Islet precursor cell (in vitro differentiated cells): ENCODE measurements around the gene HP1BP3.
A peak's percentile ranks its signal among the peaks of the same experiment; 100 is the strongest.
"Not testable (repeated sequence)": the region's sequence is repeated elsewhere in the genome, so short reads cannot be mapped to it uniquely, and the experiment has no call there.

Source experiments
- DNase-seq: peaks from one replicate; pipeline ENCODE4 v3.0.0-alpha.2; 2018

Gene HP1BP3

GRCh38 chr1:20726932-20727745 is 60.0 kb downstream of the HP1BP3 start:
- DNase-seq = peak; percentile 48

DNA sequence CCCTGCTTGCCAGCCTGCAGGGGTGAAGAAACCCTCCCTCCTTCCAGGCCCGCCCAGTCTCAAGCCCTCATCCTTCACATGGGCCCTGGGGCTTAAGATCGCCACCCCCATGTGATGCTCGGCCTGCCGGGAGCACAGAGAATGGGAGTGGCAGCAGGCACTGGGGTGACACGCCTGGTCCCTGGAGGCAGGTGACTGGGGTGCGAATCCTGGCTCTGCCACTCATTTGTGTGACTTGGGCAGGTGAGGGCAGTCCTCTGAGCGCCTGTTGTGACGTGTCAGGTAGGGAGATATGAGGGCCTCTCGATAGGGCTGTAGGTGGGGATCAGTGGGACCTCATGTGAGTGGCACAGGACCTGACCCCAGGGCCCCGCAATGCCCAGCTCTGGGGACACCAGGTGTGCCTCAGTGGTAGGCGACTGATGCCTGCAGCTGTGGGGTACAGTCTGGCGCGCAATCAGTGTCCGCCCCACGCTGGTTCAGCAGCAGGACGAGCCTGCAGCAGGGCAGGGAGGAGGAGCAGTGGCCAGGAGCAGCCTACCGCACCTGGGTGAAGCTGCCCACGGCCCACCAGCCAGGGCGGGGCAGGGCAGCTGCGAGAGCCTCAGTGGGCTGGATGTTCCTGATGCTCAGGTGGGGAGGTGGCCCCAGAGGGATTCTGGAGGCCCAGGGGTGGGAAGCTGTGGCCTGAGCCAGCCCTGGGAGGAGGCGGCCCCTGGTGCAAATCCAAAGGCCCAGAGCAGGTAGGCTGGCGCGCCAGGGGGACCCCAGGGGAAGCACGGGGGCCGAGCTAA is 60.8 kb downstream of the HP1BP3 start:
- peak; percentile 49 for DNase-seq

DNA sequence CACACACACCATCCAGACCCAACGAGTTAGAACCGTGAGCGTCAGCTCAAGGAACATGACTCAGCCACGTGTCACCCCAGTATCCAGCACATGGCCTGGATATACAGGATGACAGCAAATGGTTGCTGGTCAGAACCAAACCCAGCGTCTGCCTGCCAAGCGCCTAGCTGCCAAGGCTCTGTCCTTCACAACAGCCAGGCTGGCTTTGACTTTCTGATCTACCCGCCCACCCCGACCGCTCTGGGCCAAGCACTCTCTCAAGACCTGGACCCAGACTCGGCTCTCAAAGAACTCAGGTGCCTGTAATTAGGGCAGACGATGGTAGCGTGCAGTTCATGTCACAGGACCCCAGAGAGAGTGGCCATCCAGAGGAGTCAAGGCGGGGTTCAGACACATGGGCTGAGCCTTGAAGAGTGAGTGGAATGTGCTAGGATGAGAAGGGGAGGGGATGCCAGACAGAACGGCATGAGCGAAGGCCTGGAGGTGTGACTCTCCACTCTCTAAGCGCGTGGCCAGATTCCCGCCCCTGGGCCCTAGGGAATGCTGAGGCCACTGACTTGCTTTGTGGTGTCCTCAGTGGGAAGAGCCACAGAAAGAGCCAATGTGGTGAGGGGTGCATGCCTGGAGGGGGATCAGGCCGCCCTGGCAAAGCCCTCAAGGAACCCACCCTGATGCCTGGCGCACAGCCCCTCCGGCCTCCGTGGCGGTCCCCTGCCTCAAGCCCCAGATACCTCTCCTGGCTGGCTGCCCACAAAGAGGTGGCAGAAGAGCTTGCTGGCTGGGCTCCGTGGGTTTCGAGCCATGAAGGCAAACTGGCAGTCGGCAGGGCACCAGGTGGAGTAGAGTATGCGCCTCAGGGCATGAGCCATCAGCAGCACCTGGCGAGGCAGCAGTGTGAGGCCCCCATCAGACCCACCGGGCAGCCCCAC is 61.7 kb downstream of the HP1BP3 start:
- peak; percentile 60 for DNase-seq

- DNase-seq = peak; percentile 49
These were observed 62.5 kb downstream of the HP1BP3 start for GRCh38 chr1:20724364-20725188.

GRCh38 chr1:20723537-20724363 is 63.4 kb downstream of the HP1BP3 start:
- peak; percentile 50 for DNase-seq

DNA sequence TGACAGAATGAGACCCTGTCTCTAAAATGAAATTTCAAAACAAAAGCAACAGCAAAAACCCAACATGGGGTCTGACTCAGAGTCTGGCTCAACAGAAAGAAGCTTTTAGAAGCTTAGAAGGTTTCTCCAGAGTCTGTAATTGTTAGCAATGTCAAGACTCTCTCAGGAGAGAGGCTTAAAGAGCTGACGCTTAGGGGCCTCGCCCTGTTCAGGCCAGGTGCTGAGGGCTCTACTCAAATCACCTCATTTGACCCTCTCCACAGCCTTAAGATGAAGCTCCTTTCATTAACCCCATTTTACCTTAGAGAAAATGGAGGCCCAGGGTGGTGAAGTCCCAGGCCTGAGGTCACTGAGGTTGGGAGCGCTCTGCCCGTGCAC is 64.0 kb downstream of the HP1BP3 start:
- DNase-seq = no peak

GRCh38 chr1:20721117-20722061 is 65.7 kb downstream of the HP1BP3 start:
- DNase-seq = peak; percentile 43

DNA sequence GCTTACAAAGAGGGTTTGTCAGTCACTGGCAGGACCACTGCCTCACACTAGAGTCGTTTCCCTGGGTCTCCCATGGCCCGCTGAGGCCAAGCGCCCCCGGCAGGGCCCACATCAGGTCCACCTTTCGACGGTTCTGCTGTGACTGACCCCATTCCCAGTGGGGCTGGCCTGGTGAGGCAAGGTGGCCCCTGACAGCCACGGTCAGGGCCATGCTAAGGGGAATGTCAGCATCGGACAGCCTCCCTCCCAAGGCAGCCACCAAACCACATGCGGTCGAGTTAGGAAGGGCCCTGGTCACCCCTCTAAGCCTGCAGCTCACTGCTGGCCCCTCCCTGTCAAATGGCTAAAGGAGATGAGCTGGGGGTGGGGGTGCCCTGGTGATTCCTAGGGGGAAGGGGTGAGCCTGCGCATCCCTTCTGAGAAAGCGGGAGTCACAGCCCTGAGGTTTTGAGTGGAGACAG is 66.4 kb downstream of the HP1BP3 start:
- peak; percentile 41 for DNase-seq

DNA sequence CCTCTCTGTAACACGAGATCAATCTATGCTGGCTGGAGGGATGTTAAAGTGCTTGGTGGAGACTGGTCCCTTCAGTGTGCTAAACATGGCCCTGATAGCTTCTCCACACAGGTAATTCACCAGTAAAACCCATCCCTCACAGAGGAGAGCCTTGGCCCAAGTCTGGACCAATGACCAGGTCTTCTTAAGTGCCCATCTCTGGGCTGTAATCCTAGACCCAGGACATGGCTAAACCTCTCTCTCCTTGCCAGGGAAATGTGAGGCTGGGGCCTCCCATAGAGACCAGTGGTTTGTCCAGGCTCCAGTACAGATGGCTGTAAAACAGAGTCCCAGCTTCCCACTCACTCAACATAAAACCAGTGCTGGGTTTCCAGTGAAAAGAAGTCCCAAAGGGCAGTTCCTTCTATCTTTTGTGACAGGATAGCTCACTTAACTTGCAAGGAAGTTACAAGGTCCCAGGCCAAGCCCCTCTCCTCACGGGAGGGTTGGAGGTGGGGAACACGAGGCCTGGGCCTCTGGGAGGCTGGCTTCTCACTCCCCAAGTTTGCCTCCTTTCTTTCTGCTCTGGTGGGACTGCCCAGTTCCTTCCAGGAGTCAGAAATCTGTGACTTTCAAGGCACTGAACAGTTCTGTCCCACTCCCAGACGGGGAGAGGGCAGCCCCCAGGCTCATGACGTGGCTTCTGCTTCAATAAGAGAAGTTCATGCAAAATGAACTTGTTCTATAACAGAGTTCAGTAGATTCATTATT is 67.1 kb downstream of the HP1BP3 start:
- DNase-seq = peak; percentile 45

DNA sequence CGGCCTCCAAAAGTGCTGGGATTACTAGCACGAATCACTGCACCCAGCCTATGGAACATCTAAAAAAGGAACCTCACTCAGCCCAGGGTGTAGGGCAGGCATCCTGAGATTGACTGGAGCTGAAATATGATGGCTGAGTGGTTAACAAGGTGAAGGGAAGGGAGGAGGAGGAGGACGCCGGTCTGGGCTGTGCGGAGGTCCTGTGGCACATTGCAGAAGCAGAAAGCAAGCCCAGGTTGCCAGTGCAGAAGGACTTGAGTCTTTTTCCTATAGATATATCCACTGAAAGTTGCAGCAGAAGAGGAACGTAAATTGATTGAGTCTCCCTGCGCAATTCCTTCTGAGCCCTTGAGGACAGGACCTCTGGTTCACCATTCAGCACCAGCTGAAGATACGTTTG is 67.8 kb downstream of the HP1BP3 start:
- DNase-seq = no peak

GRCh38 chr1:20718343-20718882 is 68.7 kb downstream of the HP1BP3 start:
- not testable (repeated sequence) for DNase-seq

- peak; percentile 78 for DNase-seq
These were observed 69.4 kb downstream of the HP1BP3 start, which contains the start of gene KIF17 for GRCh38 chr1:20717452-20718342. Gene KIF17 (minus strand): TSS chr1:20718007. CDS start chr1:20717706, 301 bp downstream.

- no peak for DNase-seq
These were observed 70.9 kb downstream of the HP1BP3 start for GRCh38 chr1:20716232-20716631.

DNA sequence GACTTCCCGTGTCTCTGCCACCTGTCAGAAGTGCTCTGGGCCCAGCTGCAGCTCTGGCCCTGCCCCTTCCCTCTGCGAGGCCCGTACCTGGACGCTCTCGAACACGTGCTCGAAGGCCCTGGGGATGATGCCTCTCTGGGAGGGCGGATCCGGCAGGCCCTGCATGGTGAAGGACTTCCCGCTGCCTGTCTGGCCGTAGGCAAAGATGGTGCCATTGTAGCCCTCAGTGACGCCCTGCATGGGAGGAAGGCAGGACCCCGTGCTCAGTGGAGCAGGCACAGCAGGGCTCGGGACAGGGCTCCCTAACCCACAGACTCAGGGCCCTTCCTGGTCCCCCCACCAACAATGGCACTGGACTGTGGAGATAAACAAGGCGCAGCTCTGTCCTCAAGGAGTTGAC is 71.7 kb downstream of the HP1BP3 start:
- DNase-seq = no peak

DNA sequence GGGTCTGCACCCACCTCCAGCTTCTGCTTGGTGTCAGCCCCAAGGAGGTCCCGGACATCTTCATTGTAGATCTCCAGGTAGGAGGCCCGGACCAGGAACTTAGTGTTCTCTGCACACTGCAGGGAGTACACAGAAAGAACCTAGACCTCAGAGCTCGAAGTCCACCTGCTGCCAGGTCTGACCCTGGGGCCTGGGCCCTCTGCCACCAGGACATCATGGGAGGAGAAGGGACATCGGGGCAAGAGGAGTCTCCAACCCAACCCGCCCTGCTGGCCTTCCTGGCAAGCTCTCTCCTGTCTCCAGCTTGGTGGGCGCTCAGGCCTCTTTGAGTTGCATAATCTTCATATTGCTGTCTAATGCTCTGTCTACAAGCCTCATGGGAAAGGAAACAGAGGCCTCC is 73.7 kb downstream of the HP1BP3 start:
- no peak for DNase-seq

DNA sequence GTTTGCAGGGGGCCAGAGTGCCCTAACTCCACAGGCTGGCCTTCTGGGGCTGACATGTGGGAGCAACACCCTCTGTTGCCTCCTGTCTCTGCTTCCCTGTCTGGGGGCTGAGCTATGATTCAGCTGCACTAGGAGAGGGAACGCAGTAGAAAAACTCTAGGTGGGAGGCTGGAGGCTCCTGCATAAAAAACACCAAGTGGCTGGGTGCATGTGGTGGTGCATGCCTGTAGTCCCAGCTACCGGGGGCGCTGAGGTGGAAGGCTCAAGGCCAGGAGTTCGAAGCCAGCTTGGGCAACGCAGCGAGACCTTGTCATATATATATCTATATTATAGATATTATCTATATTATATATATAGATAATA is 74.9 kb downstream of the HP1BP3 start:
- DNase-seq = no peak
